Effector memory CD8-positive, alpha-beta T cell (primary cell): ENCODE data around the gene CASP6.

Experiments
- ATAC-seq: fragments of 150-1000 bp; cut with Tn5 transposase; replicated peaks from 2 replicates; pipeline ENCODE4 v1.10.0; 2021; ENCODE audit warnings: mild to moderate bottlenecking, moderate library complexity
- DNase-seq, 3 experiments: peaks; one replicate each; pipeline ENCODE4 v3.0.0; 2021
- H3K27ac Mint-ChIP-seq, 2 donors: one replicate each; pipeline ENCODE4 v1.8.0; 2022; ENCODE audit warnings: mild to moderate bottlenecking in 2 of 2, mixed read lengths in 2 of 2, moderate library complexity in 2 of 2
- H3K27me3 Mint-ChIP-seq, 2 donors: one replicate each; pipeline ENCODE4 v1.8.0; 2022; ENCODE audit warnings: mixed read lengths in 2 of 2
- H3K36me3 Mint-ChIP-seq: one replicate; pipeline ENCODE4 v1.8.0; 2022; ENCODE audit warnings: mild to moderate bottlenecking, moderate library complexity, mixed read lengths; ENCODE audit not compliant: insufficient read depth
- H3K4me1 Mint-ChIP-seq, 2 donors: one replicate each; pipeline ENCODE4 v1.8.0; 2022; ENCODE audit warnings: low read depth in 2 of 2, mixed read lengths in 2 of 2
- H3K4me3 Mint-ChIP-seq, 2 donors: one replicate each; pipeline ENCODE4 v1.8.0; 2022; ENCODE audit warnings: mild to moderate bottlenecking in 2 of 2, mixed read lengths in 2 of 2, moderate library complexity in 2 of 2
- H3K9me3 Mint-ChIP-seq, 2 donors: one replicate each; pipeline ENCODE4 v1.8.0; 2022; ENCODE audit warnings: mixed read lengths in 2 of 2

Gene CASP6

GRCh38 chr4:109673303-109673702 lies 29.9 kb downstream of the CASP6 start:
- H3K27me3 Mint-ChIP-seq: no peaks in the 10 kb centered on the region
- H3K4me3 Mint-ChIP-seq: no peak overlapping the region
- peaks cover 2 to 18% of the 10 kb centered on the region in 2 donors for H3K4me1 Mint-ChIP-seq
- no peaks in the 10 kb centered on the region for H3K36me3 Mint-ChIP-seq
- DNase-seq: no peak
- H3K9me3 Mint-ChIP-seq: peaks cover 3 to 7% of the 10 kb centered on the region in 2 donors
- H3K27ac Mint-ChIP-seq: no peak overlapping the region
- no peak for ATAC-seq

GRCh38 chr4:109672169-109672930 lies 30.9 kb downstream of the CASP6 start:
- no peak for DNase-seq
- Mint-ChIP-seq H3K9me3 (peaks cover 3 to 7% of the 10 kb centered on the region in 2 donors), H3K27ac (no peak overlapping the region), H3K4me3 (no peak overlapping the region), H3K4me1 (peaks cover 6 to 27% of the 10 kb centered on the region in 2 donors), H3K27me3 (no peaks in the 10 kb centered on the region), H3K36me3 (no peaks in the 10 kb centered on the region)
- no peak for ATAC-seq

- Mint-ChIP-seq H3K4me1 (peaks cover 10 to 37% of the 10 kb centered on the region in 2 donors), H3K4me3 (no peak overlapping the region), H3K9me3 (peaks cover 3 to 7% of the 10 kb centered on the region in 2 donors), H3K27me3 (no peaks in the 10 kb centered on the region), H3K36me3 (no peaks in the 10 kb centered on the region), H3K27ac (no peak overlapping the region)
- DNase-seq (no peak), ATAC-seq (no peak)
These were observed 31.9 kb downstream of the CASP6 start for GRCh38 chr4:109671350-109671749.

DNA sequence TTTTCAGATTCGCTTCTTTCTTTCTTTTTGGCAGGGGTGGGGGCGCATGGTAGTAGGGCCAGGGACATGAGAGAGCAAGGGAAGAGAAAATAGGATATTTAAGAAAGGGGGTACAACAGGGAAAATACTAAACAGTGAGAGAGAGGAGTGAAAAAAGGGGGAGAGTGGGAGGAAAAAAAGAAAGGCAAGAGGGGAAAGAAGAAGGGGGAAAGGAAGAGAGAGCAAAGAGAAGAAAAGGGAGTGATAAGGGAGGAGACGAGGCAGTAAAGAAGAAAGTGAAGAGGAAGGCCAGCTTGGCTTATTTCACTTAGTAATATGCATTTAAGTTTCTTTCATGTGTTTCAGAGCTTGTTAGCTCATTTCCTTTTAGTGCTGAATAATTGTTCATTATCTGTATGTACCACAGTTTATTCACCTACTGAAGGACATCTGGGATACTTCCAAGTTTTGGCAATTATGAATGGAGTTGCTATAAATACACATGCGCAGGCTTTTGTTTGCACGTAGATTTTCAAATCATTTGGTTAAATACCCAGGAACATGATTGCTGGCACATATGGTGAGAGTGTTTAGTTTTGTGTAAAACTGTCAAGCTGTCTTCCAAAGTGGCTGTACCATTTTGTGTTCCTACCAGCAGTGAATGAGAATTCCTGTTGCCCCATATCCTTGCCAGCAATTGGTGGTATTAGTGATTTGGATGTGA lies 37.3 kb downstream of the CASP6 start:
- ATAC-seq: no peak
- Mint-ChIP-seq H3K27ac (peak overlapping the region in 1 of 2 donors; percentile 36), H3K4me3 (no peak overlapping the region), H3K27me3 (no peaks in the 10 kb centered on the region), H3K36me3 (peaks cover 16% of the 10 kb centered on the region), H3K4me1 (peaks cover 11 to 43% of the 10 kb centered on the region in 2 donors), H3K9me3 (no peaks in the 10 kb centered on the region)
- no peak for DNase-seq

DNA sequence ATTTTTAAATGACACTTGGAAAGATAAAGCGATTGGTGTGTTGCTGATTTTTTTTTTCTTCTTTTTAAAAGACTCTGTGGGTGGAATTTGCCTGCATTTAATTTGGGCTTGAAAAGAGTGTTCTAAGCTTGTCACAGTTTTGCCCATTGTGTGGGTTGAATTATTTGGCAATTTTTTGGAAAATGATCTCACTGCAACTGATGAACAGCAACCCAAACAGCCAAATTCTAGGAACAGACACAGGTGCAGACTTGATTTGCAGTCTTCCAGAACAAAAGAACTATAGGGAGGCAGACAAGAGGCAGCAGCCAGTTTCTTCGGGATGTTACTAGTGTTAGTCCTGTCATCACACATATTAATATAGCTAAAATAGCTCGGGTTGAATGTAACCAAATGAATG lies 40.5 kb downstream of the CASP6 start:
- ATAC-seq: no peak
- H3K27me3 Mint-ChIP-seq: no peaks in the 10 kb centered on the region
- peaks cover 6 to 29% of the 10 kb centered on the region in 2 donors for H3K4me1 Mint-ChIP-seq
- H3K36me3 Mint-ChIP-seq: peaks cover 25% of the 10 kb centered on the region
- H3K9me3 Mint-ChIP-seq: no peaks in the 10 kb centered on the region
- no peak for DNase-seq
- no peak overlapping the region for H3K27ac Mint-ChIP-seq
- no peak overlapping the region for H3K4me3 Mint-ChIP-seq

DNA sequence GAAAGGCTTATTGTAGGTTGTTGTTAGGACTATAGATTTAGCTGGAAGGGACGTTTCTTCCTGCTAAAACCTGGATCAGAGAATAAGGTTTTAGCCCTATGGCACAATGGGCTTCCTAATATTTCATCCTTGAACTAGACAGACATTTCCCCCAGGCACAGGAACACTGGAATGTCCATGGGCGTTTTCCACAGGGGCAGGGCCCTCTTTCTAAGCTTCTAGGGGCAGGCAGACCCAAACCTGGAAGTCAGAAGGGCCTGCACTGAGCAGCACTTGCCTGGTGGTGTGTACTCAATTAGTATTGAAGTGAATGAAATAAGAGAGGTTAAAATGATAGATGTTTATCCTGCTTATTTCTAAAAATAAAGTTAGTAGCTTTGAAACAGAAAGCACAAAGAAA lies 41.1 kb downstream of the CASP6 start:
- Mint-ChIP-seq H3K9me3 (no peaks in the 10 kb centered on the region), H3K4me3 (no peak overlapping the region), H3K36me3 (peaks cover 25% of the 10 kb centered on the region), H3K27me3 (no peaks in the 10 kb centered on the region), H3K4me1 (peaks cover 6 to 26% of the 10 kb centered on the region in 2 donors), H3K27ac (peak overlapping the region in 1 of 2 donors; percentile 7)
- no peak for DNase-seq
- no peak for ATAC-seq

DNA sequence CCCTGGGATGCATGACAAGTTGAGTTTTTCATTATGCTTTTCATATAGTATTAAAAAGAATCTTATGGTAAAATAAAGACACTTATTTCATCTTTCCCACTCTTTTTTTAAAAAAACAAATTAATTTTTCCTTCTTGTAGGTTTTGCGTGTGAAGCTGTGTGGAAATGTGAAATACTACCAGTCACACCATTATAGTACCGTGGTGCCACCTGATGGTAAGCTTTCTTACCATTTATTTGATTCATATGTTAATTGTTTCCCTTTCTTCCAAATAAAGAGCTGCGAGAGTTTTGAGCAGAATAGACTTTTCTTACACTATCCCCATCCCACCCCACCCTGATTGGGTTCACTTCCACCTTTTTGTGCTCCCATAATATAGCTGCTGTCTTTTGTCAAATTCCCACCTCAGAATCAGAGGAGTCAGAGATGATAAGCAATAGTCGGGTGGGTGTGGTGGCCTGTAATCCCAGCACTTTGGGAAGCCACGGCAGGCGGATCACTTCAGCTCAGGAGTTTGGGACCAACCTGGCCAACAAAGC lies 44.3 kb downstream of the CASP6 start:
- H3K36me3 Mint-ChIP-seq: peaks cover 17% of the 10 kb centered on the region
- H3K27ac Mint-ChIP-seq: no peak overlapping the region
- peaks cover 1 to 22% of the 10 kb centered on the region in 2 donors for H3K4me1 Mint-ChIP-seq
- H3K4me3 Mint-ChIP-seq: no peak overlapping the region
- DNase-seq: no peak
- no peaks in the 10 kb centered on the region for H3K27me3 Mint-ChIP-seq
- H3K9me3 Mint-ChIP-seq: no peaks in the 10 kb centered on the region
- no peak for ATAC-seq

- no peak for DNase-seq
- Mint-ChIP-seq H3K27me3 (no peaks in the 10 kb centered on the region), H3K4me3 (no peak overlapping the region), H3K36me3 (peaks cover 16% of the 10 kb centered on the region), H3K27ac (no peak overlapping the region), H3K9me3 (no peaks in the 10 kb centered on the region), H3K4me1 (peaks cover 1 to 22% of the 10 kb centered on the region in 2 donors)
- ATAC-seq: no peak
These were observed 45.3 kb downstream of the CASP6 start for GRCh38 chr4:109657854-109658418.

- DNase-seq (no peak), ATAC-seq (no peak)
- H3K36me3 Mint-ChIP-seq: peaks cover 10% of the 10 kb centered on the region
- H3K9me3 Mint-ChIP-seq: no peaks in the 10 kb centered on the region
- no peak overlapping the region for H3K4me3 Mint-ChIP-seq
- H3K27ac Mint-ChIP-seq: peak overlapping the region in 1 of 2 donors; percentile 60
- H3K4me1 Mint-ChIP-seq: peaks cover 4 to 37% of the 10 kb centered on the region in 2 donors
- no peaks in the 10 kb centered on the region for H3K27me3 Mint-ChIP-seq
These were observed 47.8 kb downstream of the CASP6 start for GRCh38 chr4:109655396-109655795.

DNA sequence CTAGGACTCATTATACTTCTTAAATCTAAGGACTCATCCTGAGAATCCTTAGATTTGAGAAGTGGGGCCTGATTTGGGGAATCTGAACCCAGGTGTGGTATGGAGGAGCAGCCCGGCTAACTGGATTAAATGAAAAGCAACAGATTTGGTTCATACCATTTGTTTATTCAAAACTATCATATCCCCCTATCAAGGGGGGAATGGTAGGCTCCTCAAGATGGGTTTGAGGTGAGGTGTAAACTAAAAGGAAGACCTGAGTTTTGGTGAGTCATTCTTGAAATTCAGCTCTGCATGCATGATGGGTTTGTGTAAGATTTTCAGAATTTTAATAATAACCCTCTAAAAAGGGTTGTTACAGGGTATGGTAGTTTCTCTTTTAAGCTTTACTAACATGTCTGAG lies 53.4 kb downstream of the CASP6 start:
- no peak for DNase-seq
- Mint-ChIP-seq H3K4me3 (peak overlapping the region in 1 of 2 donors; percentile 30), H3K4me1 (peaks cover 12 to 40% of the 10 kb centered on the region in 2 donors), H3K27me3 (no peaks in the 10 kb centered on the region), H3K36me3 (peaks cover 5% of the 10 kb centered on the region), H3K27ac (no peak overlapping the region), H3K9me3 (no peaks in the 10 kb centered on the region)
- ATAC-seq: no peak

GRCh38 chr4:109648997-109649575 lies 54.2 kb downstream of the CASP6 start:
- no peaks in the 10 kb centered on the region for H3K27me3 Mint-ChIP-seq
- peak overlapping the region; percentile 19 to 65 for H3K4me3 Mint-ChIP-seq
- peaks cover 5% of the 10 kb centered on the region for H3K36me3 Mint-ChIP-seq
- H3K4me1 Mint-ChIP-seq: peaks cover 12 to 36% of the 10 kb centered on the region in 2 donors
- ATAC-seq: no peak
- DNase-seq: no peak
- no peaks in the 10 kb centered on the region for H3K9me3 Mint-ChIP-seq
- H3K27ac Mint-ChIP-seq: peak overlapping the region in 1 of 2 donors; percentile 59

GRCh38 chr4:109648266-109648996 lies 54.8 kb downstream of the CASP6 start:
- Mint-ChIP-seq H3K36me3 (peaks cover 5% of the 10 kb centered on the region), H3K4me3 (peak overlapping the region; percentile 7 to 65), H3K9me3 (no peaks in the 10 kb centered on the region), H3K27ac (peak overlapping the region in 1 of 2 donors; percentile 59), H3K4me1 (peaks cover 12 to 36% of the 10 kb centered on the region in 2 donors), H3K27me3 (no peaks in the 10 kb centered on the region)
- DNase-seq (peak in 1 of 3 experiments; percentile 13), ATAC-seq (peak; percentile 93)
